Left renal cortex interstitium (tissue), 4 donors: ENCODE results near the gene SULT1A1. TPM values are rescaled to one million over a fixed set of nuclear protein-coding genes. Genes with fewer than 3 reads are reported as not detected.
A peak's percentile ranks its signal among the peaks of the same experiment; 100 is the strongest.
"Not testable (repeated sequence)": the region's sequence is repeated elsewhere in the genome, so short reads cannot be mapped to it uniquely, and the experiment has no call there.

Experiments
- DNase-seq, 4 donors: peaks; one replicate each; pipeline ENCODE4 v3.0.0-alpha.2; 2013; ENCODE audit warnings: low read depth in 4 of 4, low spot score in 2 of 4, missing footprints in 1 of 4
- polyA plus RNA-seq, 4 donors: library from polyadenylated mRNA; unstranded; fragments of 120-200 nt; gene quantifications; one replicate each; pipeline ENCODE4 v1.2.1, GENCODE V29; 2013; ENCODE audit not compliant: insufficient read length in 4 of 4

SULT1A1 gene
- polyA plus RNA-seq, 4 donors: 21.4 to 28.6 (median 26.4) TPM

DNA sequence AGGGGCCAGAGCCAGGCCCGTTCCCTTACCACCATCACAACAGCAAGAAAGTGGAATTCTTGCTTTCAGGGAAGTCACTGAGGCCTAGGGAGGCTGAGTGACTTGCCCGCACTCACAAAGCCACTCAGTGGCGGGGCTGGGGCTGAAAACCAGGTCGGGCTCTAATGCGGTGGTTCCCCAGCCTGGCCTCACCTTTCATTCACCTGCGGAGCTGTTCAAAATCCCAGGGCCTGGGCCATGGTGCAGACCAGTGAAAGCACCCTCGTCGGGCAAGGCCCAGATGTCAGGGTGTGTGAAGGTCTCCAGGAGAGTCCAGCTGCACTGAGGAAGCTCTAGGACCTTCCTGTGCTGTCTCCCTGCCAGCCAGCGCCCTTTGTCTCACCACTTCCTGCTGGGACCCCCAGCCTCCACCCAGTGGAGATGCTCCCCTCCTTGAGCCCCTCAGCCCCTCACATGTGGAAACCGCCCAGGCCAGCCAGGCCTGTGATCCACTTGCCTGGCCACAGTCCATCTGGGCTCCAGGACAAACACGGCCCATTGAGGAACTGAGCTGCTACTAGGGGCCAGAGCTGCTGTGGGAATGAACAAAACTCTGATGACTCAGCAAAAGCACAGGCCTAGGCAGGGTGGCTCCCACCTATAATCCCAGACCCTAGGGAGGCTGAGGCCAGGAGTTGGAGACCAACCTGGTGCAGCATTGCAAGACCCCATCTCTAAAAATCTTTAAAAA, 812 bp downstream of the SULT1A1 start:
- DNase-seq: not testable (repeated sequence)

DNA sequence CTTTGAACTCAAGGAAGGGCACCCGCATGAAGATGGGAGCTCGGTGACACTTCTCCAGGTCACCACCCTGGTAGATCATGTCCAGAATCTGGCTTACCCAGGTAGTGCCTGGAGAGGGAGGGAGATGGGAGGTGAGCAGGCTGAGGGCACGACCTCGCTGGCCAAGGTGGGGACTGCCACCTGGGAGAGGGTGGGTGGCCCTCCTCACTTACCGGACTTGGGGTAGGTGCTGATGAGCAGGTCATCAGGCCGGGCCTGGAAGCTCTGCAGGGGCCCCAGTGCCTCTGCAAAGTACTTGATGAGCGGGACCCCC, 1.4 kb downstream of the SULT1A1 start:
- not testable (repeated sequence) for DNase-seq

DNA sequence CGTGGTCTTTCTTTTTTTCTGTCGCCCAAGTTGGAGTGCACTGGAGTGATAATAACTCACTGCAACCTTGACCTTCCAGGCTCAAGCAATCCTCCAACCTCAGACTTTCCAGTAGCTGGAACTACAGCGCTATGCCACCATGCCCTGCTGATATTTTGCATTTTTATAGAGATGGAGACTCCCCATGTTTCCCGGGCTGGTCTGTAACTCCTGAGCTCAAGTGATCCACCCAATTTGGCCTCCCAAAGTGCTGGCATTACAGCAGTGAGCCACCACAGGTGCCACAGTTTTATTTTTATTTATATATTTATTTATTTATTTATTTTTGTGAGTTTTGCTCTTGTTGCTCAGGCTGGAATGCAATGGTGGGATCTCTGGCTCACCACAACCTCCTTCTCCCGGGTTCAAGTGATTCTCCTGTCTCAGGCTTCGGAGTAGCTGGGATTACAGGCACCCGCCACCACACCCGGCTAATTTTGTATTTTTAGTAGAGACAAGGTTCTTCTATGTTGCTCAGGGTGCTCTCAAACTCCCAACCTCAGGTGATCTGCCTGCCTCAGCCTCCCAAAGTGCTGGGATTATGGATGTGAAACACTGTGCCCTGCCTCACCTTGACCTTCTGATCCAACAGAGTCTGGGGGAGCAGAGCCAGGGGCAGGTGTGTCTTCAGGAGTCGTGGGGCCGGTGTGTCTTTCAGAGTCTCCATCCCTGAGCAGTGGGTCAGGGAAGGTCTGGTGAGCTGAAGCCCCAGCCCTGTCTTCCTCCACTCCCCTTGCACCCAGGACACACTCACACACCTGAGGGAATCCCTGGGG, 2.0 kb downstream of the SULT1A1 start:
- DNase-seq: not testable (repeated sequence)

DNA sequence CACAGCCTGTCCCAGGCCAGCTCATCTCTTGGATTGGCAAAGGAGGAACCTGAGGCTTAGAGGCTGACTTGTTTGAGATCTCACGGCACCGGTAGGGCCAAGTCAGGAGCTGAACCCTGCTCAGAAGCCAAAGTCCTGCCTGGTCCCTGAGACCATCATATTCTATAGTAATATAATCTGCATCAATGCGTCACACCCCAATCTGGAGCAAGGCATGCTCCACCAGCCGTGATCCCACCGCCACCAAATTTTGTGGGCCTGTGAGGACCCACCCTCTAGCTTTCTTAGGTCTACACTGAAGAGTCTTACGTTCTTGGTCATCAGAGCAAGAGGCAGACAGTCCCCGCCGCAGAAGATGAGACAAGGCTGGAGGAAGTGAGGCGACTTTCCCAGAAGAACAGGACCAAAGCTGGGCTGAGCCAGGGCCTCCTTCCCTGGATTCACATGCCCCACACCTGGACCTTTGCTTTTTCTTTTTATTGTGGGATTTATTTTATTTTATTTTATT, 2.7 kb downstream of the SULT1A1 start:
- DNase-seq: no peak

DNA sequence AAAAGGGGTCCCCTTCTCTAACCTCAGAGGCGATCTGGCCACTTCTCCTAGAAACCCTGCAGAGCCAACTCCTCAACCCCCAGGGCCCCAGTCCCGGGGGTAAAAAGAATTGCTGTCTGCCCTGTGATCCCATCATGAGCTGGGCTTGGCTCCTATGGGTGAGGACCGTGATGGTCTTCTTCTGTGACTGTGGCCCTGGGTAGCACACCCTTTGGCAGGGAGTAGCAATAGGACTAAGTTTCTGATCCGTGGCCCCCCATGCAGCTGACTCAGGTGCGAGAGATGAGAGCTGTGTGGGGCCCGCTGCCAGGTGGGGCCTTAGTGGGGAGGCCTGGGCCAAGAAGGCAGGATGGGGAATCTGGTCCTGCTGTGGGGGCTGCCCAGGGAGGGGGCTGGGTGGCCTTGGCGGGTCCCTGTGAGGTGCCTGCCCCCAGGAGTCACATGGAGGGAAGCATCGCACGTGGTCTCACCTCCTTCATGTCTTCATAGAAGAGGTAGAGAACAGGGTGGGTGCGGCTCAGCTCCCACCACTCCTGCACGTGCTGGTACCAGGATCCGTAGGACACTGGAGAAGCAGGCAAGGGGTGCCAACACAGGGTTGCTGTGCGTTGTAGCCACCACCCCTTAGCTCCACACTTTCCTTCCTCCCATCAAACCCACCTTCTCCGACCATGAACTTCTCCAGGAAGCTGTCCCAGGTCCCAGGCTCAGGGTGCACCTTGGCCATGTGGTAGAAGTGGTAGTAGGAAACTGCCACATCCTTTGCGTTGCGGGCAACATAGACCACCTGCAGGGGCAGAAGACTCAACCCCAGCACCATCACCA, 3.3 kb downstream of the SULT1A1 start:
- no peak for DNase-seq

DNA sequence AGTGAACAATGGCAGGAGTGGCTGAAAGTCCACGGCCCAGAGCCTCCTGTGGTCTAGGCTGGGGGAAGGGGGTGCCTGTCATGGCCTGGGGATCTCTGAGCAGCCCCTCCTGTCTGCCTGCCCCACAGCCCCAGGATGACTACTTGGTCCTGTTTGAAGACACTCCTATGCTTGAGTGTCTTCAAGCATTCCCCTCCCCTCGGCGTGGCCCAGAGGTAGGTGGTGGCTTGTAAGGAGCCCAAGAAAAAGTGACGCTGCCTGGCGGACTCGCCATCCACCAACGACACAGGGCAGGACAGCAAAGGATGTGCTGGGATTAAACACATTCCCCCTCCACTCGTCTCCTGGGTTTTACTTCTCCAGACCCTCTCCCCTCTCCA, 5.7 kb downstream of the SULT1A1 start:
- DNase-seq: no peak

DNA sequence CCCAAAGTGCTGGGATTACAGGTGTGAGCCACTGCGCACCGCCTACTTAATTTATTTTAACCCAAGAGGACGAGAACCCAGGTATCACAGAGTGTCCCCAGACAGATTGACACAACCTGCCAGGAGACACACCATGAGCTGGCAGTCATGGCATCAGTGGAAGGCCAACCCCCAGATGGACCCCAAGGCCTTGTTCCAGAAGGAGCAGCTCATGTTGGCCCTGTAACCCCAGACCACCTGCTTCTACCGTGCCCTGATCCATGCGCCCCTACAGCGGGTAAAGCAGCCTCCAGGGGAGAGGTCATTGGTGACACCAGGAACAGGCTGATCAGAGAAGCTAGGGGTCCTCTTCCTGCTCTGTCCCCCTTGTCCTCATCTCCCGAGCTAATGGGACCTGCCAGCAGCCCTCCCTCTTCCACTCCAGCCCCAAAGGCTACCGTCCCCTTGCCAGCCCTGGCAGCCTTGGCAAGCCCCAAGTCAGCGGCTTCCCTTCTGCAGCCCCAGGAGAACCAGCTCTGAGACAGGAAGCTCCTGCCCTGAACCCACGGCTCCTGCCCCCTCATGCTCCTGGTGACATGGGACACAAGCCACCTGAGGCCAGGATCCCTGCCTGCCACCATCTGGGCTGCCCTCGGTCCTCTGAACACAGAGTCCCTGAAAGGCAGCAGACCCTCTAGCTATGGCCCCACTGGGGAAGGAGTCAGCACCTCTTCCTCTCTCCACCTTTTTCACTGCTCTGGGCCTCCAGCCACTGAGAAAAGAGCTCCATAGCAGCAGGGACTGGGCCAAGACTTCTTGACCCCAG, 6.3 kb downstream of the SULT1A1 start:
- no peak for DNase-seq

DNA sequence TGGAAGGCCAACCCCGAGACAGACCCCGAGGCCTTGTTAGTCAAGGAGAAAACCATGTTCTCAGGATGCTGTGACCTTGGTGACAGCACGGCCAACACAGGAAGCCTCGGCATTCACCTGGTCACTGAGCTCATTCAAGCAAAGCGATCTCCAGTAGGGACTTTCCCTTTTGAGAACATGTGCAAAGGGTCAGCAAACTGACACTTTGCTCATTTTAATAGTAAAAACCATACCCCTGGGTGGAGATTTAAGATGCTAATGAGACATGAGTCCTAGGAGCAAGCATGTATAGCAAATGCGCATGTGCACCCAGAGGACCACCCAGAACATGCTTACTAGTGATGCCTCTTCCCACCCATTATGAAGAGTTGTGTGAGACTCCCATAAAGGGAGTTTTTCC, 7.3 kb downstream of the SULT1A1 start:
- no peak for DNase-seq

DNA sequence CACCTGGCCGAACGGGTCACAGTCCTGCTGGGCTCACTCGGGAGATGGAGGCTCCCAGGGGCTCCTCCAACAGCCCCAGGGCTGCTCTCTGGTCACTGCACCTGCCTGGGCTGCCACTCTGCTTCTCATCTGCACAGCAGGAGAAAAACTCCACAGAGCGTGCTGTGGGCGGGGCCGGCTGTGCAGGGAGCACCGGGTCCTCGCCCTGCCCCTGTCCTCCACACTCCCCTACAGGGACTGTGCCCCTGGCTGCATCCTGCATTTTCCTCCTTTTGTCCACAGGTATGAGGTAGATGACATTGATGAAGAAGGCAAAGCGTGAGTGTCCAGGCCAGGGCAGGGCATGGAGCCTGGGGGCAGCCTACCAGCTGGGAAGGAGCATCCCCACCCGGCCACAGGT, 7.8 kb downstream of the SULT1A1 start:
- not testable (repeated sequence) for DNase-seq

DNA sequence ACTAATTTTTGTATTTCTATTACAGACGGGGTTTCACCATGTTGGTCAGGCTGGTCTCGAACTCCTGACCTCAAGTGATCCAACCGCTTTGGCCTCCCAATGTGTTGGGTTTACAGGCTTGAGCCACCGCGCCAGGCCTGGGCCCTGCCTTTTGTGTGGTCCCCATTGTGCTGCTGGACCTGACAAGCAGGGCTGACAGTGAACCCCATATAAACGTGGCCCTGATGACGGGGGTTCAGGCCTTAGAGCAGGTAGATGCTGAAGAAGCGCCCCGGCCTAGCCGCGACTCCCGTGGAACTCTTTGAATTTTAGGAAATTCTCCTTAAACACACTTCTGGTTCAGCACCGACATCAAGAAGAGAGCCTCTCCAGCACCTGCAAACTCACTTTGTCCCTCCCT, 8.3 kb downstream of the SULT1A1 start:
- DNase-seq: not testable (repeated sequence)

DNA sequence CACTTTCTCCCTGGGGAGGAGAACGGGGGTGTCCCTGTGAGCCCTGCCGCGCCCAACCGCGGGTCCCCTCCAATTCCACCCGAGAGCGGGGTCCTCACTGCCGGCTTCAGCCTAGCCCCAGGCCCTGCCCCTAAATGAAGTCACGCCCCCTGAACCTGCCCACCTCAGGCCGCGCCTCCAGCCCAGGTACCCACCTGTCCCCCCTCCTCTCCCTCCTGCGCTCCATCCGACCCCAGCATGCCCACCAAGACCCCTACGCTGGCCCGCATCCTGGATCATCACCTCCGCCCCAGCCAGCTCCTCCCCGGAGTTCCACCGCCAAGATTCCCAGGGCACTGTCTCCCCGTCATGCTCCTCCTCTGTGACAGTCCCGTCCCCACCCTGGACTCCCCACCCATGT, 8.9 kb downstream of the SULT1A1 start:
- DNase-seq: not testable (repeated sequence)

DNA sequence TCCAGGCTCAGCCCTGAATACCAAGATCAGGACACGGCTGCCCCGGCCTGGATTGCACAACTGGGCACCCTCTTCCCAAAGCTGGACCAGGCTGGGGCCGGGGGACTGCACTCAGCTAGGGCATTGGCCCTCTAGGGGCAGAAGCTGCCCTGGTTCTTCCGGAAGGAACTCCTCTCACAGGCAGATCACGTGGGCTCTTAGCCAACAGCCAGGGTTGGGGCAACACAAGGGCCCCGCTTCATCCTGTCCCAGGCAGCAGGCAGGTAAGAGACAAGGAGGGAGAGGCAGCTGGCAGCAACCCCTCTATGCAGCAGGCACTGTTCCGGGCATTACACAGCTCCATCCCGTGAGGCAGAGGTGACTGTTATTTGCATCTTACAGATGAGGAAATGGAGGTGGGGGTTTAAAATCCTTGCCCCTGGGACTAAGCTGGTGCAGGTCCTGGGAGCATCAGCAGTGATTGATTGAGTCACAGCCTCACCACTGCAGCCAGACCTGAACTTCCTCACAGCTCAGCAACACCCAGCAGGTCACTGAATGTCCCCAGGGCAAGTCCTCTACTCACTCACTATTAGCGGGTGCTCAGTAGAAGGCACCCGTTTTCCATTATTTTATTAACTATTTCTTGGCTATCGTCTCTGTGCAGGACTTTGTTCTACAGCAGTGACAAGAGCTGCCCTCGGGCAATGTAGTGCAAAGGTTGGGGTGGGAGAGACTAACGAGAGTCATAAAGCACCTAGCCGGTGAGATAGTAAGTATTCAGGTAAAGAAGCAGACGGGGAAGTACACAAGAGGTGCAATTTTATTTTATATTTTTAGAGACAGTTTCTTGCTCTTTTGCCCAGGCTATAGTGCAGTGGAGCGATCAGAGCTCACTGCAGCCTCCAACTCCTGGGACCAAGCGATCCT, 10.2 kb downstream of the SULT1A1 start:
- not testable (repeated sequence) for DNase-seq

DNA sequence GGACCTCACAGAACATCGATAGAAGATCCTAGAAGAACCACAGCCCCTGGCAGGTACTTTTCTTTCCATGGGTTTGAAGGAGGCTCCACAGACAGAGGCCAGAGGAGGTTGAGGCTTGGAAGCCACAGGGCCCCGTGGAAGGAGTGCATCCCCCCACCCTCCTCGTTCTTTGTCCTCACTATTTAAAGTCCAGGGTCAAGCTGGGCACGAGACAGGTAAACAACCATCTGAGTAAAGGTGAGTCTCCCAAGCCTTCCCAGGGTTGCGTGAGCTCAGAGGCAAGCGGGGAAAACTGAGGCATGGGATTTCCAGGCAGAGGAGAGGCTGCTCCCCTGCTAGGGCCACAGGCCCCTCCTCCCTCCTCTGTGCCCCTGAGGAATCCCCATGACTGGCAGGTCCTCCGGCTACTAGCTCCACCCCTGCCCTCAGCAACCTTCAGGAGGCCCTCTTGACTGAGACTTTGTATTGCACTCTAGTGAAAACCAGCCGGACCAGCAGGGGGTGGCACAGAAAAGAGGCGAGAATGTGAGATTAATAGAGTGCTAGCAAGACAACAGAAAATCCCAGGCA, 12.1 kb downstream of the SULT1A1 start:
- DNase-seq: no peak

DNA sequence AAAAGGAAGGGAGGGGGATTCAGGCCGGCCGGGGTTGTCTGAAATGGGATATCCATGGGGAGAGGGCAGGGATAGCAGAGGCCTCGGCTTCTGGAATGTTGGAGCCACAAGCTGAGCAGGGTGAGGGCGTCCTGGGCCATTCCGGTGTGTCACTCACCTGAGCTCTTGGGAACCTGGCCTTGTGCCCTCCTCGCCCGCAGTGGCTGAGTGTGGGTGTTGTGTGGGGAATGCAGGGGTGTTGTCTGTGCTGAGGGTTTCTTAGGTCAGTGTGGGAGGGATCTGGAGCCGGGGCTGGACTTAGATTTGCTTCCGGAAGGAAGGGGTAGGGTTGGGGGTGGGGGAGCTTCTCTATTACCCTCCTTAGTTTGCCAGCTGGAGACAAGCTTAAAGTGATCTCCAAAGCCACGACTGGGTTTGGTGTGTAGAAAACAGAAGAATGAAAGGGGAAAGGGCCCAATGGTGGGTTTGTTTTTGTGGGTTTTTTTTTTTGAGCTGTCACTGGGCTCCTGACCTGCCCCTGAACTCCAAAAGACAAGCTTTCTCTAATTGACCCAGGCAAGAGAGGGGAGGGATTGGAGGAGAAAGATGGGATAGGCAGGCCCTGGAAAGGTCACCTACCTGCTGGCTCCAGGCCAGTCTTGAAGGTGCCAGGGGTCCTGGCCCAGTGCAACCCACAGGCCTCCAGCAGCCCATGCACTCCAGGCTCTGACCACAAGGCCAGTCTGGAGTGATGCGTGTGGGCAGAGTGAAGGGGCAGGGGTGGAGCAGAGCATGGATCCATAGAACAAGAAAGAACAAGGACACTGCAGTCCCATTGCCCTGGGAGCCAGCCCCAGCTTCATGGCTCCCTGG, 12.8 kb downstream of the SULT1A1 start, which contains the start of gene SULT1A2:
SULT1A2 (minus strand) TSS at position 211 of the 852 bp plus-strand sequence. CDS start 1,120 bp downstream, outside the sequence.
- peak in 2 of 4 donors; percentile 31 to 40 for DNase-seq

DNA sequence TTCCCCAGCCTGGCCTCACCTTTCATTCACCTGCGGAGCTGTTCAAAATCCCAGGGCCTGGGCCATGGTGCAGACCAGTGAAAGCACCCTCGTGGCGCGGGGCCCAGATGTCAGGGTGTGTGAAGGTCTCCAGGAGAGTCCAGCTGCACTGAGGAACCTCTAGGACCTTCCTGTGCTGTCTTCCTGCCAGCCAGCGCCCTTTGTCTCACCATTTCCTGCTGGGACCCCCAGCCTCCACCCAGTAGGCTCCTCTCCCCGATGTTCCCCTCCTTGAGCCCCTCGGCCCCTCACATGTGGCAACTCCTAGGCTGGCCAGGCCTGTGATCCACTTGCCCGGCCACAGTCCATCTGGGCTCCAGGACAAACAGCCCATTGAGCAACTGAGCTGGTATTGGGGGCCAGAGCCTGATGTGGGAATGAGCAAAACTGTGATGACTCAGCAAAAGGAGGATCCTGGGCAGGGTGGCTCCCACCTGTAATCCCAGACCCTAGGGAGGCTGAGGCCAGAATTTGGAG, 13.7 kb downstream of the SULT1A1 start:
- no peak for DNase-seq

DNA sequence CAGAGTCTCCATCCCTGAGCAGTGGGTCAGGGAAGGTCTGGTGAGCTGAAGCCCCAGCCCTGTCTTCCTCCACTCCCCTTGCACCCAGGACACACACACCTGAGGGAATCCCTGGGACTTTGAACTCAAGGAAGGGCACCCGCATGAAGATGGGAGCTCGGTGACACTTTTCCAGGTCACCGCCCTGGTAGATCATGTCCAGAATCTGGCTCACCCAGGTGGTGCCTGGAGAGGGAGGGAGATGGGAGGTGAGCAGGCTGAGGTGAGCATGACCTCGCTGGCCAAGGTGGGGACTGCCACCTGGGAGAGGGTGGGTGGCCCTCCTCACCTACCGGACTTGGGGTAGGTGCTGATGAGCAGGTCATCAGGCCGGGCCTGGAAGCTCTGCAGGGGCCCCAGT, 14.4 kb downstream of the SULT1A1 start:
- DNase-seq: not testable (repeated sequence)

DNA sequence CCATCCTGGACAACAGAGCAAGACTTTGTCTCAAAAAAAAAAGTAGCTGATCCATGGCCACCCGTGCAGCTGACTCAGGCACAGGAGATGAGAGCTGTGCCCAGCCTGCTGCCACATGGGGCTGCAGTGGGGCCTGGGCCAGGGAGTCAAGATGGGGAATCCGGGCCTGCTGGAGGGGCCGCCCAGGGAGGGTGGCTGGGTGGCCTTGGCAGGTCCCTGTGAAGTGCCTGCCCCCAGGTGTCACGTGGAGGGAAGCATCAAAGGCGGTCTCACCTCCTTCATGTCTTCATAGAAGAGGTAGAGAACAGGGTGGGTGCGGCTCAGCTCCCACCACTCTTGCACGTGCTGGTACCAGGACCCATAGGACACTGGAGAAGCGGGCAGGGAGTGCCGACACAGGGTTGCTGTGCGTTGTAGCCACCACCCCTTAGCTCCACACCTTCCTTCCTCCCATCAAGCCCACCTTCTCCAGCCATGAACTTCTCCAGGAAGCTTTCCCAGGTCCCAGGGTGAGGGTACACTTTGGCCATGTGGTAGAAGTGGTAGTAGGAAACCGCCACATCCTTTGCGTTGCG, 16.8 kb downstream of the SULT1A1 start:
- no peak for DNase-seq
